Osteocyte (in vitro differentiated cells): ENCODE data around the gene ARL6IP5. TPM values are rescaled to one million over a fixed set of nuclear protein-coding genes. Genes with fewer than 3 reads are reported as not detected.

Source experiments
- DNase-seq: peaks from one replicate; pipeline ENCODE4 v3.0.0; 2021; ENCODE audit warnings: mixed read lengths; ENCODE audit not compliant: unreplicated experiment; ENCODE audit errors: extremely low spot score
- H3K27ac Mint-ChIP-seq: one replicate; pipeline ENCODE4 v1.8.0; 2021; ENCODE audit warnings: mild to moderate bottlenecking, mixed read lengths; ENCODE audit not compliant: unreplicated experiment
- H3K27me3 Mint-ChIP-seq: one replicate; pipeline ENCODE4 v1.8.0; 2021; ENCODE audit warnings: mixed read lengths; ENCODE audit not compliant: unreplicated experiment
- H3K36me3 Mint-ChIP-seq: one replicate; pipeline ENCODE4 v1.8.0; 2021; ENCODE audit warnings: mixed read lengths; ENCODE audit not compliant: unreplicated experiment
- H3K4me1 Mint-ChIP-seq: one replicate; pipeline ENCODE4 v1.8.0; 2021; ENCODE audit warnings: mixed read lengths; ENCODE audit not compliant: unreplicated experiment
- H3K4me3 Mint-ChIP-seq: one replicate; pipeline ENCODE4 v1.8.0; 2021; ENCODE audit warnings: mild to moderate bottlenecking, moderate library complexity, mixed read lengths; ENCODE audit not compliant: unreplicated experiment
- H3K9me3 Mint-ChIP-seq: one replicate; pipeline ENCODE4 v1.8.0; 2021; ENCODE audit warnings: mixed read lengths; ENCODE audit not compliant: unreplicated experiment
- total RNA-seq: library from RNA; stranded (reverse); gene quantifications from 2 replicates; pipeline ENCODE4 v1.2.1, GENCODE V29; 2021
- TF ChIP-seq, protein P1 (sequence below): fragments of 200-600 bp; sonication (generic); IDR thresholded peaks from 2 replicates; pipeline ENCODE4 v1.5.0; 2021; ENCODE audit warnings: antibody characterized with exemption, mild to moderate bottlenecking, moderate library complexity

ARL6IP5 gene
- total RNA-seq, 1 donor from 2014 or later: 116 TPM

DNA sequence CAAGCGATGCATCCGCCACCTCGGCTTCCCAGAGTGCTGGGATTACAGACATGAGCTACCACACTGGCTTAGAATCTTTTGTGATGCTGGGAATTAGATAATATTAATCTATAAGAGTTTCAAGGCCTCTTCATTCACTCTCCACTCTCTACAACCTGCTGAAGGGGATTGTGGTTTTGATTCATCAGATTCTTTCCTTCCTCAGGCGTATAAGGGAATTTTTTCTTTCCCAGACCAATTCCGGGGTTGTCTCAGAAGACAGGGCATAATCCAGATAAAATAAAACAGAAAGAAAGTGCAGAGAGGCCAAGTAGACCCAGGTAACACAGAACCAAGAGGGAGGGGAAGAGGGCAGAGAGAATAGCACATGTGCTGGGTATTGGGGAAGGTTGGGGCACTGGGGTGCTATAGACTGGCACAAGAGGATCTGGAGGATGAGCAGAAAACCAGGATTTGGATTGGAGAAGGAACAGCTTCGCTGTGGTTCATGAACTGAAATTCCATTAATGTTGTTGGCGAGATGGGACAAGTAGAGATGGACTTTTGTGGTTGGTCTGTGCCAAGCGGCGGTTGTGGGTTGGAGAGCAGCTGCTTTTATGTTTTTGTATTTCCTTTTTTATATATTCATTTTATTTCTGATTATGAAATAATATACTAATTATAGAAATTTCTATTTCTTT, 12.8 kb downstream of the ARL6IP5 start:
- peaks cover 34% of the 10 kb centered on the region for H3K4me1 Mint-ChIP-seq
- peaks cover 17% of the 10 kb centered on the region for H3K36me3 Mint-ChIP-seq
- no peak for DNase-seq
- TF ChIP-seq, protein P1, sequence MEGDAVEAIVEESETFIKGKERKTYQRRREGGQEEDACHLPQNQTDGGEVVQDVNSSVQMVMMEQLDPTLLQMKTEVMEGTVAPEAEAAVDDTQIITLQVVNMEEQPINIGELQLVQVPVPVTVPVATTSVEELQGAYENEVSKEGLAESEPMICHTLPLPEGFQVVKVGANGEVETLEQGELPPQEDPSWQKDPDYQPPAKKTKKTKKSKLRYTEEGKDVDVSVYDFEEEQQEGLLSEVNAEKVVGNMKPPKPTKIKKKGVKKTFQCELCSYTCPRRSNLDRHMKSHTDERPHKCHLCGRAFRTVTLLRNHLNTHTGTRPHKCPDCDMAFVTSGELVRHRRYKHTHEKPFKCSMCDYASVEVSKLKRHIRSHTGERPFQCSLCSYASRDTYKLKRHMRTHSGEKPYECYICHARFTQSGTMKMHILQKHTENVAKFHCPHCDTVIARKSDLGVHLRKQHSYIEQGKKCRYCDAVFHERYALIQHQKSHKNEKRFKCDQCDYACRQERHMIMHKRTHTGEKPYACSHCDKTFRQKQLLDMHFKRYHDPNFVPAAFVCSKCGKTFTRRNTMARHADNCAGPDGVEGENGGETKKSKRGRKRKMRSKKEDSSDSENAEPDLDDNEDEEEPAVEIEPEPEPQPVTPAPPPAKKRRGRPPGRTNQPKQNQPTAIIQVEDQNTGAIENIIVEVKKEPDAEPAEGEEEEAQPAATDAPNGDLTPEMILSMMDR: no peak
- peak overlapping the region; percentile 6 for H3K27ac Mint-ChIP-seq
- H3K9me3 Mint-ChIP-seq: no peaks in the 10 kb centered on the region
- H3K27me3 Mint-ChIP-seq: no peaks in the 10 kb centered on the region
- H3K4me3 Mint-ChIP-seq: no peak overlapping the region

DNA sequence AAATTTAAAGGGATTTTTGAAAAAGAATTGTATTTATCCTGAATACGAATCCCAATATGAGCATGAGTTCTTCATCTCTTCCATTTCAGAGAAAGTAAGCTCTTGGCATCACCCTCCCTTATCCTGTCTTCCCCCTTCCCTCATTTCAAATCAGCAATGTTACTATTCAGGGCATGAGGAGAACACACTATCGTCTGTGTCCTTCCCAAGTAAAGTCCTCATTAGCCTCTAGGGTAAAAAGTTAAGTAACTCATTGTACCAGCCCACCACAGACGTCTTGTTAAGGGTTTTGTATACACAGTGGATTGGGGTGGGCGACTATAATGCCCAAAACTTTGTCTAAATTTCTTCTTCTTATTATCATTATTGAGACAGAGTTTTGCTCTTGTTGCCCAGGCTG, 14.8 kb downstream of the ARL6IP5 start:
- Mint-ChIP-seq H3K36me3 (peaks cover 29% of the 10 kb centered on the region), H3K9me3 (no peaks in the 10 kb centered on the region), H3K27ac (no peak overlapping the region), H3K27me3 (no peaks in the 10 kb centered on the region), H3K4me3 (no peak overlapping the region), H3K4me1 (peaks cover 19% of the 10 kb centered on the region)
- DNase-seq: no peak
- TF ChIP-seq, protein P1: no peak

DNA sequence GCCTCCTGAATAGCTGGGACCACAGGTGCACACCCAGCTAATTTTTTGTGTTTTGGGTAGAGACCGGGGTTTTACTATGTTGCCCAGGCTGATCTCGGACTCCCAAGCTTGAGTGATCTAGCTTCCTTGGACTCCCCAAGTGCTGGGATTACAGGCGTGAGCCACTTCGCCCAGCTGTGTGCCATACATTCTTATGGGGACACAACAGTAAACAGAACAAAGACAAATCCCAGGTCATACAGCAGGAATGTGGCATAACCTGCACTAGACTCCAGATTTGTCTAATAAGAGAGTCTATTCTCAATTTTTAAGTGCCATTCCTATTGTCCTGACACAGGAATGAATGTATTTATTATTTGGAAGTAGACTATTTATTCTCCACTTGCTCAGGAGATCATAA, 17.6 kb downstream of the ARL6IP5 start:
- Mint-ChIP-seq H3K27me3 (no peaks in the 10 kb centered on the region), H3K27ac (no peak overlapping the region), H3K4me1 (peaks cover 21% of the 10 kb centered on the region), H3K4me3 (no peak overlapping the region), H3K36me3 (peaks cover 29% of the 10 kb centered on the region), H3K9me3 (no peaks in the 10 kb centered on the region)
- TF ChIP-seq, protein P1: no peak
- no peak for DNase-seq

DNA sequence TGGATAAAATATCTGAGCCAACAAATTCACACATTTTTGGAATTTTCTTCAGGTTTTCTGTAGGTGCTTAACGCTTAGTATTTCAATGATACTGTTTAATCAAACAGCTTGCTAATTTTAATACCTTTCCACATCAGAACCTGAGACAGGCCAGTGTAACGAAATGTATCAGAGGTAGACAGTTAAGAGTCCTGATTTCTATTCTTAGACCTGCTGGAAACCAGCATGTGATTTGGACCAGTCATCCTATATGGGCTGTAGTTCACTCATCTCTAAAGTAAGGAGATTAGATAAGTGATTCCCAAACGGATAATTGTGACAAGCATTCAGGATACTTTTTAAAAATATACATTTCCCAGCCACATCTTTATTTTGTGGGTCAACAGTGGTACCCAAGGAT, 18.4 kb downstream of the ARL6IP5 start:
- Mint-ChIP-seq H3K36me3 (peaks cover 33% of the 10 kb centered on the region), H3K4me1 (peaks cover 17% of the 10 kb centered on the region), H3K4me3 (no peak overlapping the region), H3K9me3 (no peaks in the 10 kb centered on the region), H3K27ac (no peak overlapping the region), H3K27me3 (no peaks in the 10 kb centered on the region)
- DNase-seq: no peak
- TF ChIP-seq, protein P1: no peak

DNA sequence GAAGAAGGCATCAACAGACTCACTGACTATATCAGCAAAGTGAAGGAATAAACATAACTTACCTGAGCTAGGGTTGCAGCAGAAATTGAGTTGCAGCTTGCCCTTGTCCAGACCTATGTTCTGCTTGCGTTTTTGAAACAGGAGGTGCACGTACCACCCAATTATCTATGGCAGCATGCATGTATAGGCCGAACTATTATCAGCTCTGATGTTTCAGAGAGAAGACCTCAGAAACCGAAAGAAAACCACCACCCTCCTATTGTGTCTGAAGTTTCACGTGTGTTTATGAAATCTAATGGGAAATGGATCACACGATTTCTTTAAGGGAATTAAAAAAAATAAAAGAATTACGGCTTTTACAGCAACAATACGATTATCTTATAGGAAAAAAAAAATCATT, 19.8 kb downstream of the ARL6IP5 start:
- Mint-ChIP-seq H3K27me3 (no peaks in the 10 kb centered on the region), H3K27ac (peak overlapping the region; percentile 35), H3K9me3 (no peaks in the 10 kb centered on the region), H3K4me3 (no peak overlapping the region), H3K36me3 (peaks cover 33% of the 10 kb centered on the region), H3K4me1 (peaks cover 14% of the 10 kb centered on the region)
- TF ChIP-seq, protein P1: no peak
- no peak for DNase-seq
